ENCODE data around the gene NPW.

The NPW gene

GRCh38 chr16:2031081-2031577, 11.5 kb downstream of the NPW start:
- no peak for DNase-seq (ENCODE audit: low read depth)
- no peak overlapping the region for H3K4me3 ChIP-seq (ENCODE audit: low read depth, low read length)
- TF ChIP-seq MYC (IDR thresholded peaks at IDR 0.05; ENCODE audit: low read depth, low read length) (no peak), CTCF (IDR thresholded peaks at IDR 0.05; ENCODE audit: low read depth, low read length) (no peak), POLR2A (IDR thresholded peaks at IDR 0.05; ENCODE audit: extremely low read depth, insufficient read length) (no peak), MAX (IDR thresholded peaks at IDR 0.05; ENCODE audit: low read depth, low read length) (no peak)

- peak overlapping the region; percentile 16 for H3K4me3 ChIP-seq (ENCODE audit: low read depth, low read length)
- peak; percentile 65 for DNase-seq (ENCODE audit: low read depth)
- TF ChIP-seq POLR2A (IDR thresholded peaks at IDR 0.05; ENCODE audit: extremely low read depth, insufficient read length), result no peak
- no peak for TF ChIP-seq MAX (IDR thresholded peaks at IDR 0.05; ENCODE audit: low read depth, low read length)
- no peak for TF ChIP-seq CTCF (IDR thresholded peaks at IDR 0.05; ENCODE audit: low read depth, low read length)
- TF ChIP-seq MYC (IDR thresholded peaks at IDR 0.05; ENCODE audit: low read depth, low read length), result no peak
Observed at GRCh38 chr16:2032285-2033056, 12.9 kb downstream of the NPW start.

DNA sequence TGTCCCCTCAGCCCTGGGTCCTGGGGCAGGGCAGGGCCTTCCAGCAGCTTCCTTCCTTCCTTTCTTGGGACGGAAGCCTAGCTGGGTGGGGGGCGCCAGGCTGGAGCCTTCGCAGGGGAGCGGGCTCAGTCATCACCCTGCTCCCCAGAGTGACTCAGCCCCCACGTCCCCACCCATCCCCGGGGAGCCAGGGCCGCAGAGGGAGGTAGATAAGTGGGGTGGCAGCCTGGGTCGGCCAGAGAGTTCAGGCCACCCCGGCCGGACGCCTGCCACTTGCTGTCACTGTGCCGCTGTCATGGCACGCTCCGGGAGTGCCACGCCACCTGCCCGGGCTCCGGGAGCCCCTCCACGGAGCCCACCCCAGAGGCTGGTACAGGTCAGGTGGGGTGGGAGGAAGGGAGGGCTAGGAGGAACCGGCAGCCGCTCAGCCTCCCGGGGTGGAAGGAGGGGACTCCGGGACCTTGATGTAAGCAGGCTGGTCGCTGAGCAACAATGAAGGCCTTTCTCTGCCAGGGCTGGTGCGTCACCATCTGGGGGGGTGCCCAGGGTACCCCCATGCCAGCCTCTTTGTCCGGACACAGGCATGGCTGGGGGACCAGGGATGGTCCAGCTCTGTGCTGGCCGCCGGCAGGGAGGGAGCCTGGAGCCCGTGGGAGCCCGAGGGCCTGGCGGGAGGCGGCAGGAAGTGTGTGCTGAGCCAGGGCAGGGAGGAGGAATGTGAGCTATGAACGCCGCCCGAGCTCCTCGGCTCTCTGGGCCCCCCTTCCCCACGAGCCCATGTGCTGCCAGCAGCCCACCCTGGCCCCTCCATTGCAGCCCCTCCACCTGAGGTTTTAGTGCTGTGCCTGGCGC, 13.7 kb downstream of the NPW start:
- peak overlapping the region; percentile 59 for H3K4me3 ChIP-seq (ENCODE audit: low read depth, low read length)
- TF ChIP-seq POLR2A (IDR thresholded peaks at IDR 0.05; ENCODE audit: extremely low read depth, insufficient read length) (no peak), CTCF (IDR thresholded peaks at IDR 0.05; ENCODE audit: low read depth, low read length) (no peak), MAX (IDR thresholded peaks at IDR 0.05; ENCODE audit: low read depth, low read length) (no peak), MYC (IDR thresholded peaks at IDR 0.05; ENCODE audit: low read depth, low read length) (no peak)
- peak; percentile 83 for DNase-seq (ENCODE audit: low read depth)

- DNase-seq (ENCODE audit: low read depth), result peak; percentile 28
- H3K4me3 ChIP-seq (ENCODE audit: low read depth, low read length), result peak overlapping the region; percentile 59
Observed at GRCh38 chr16:2033909-2034695, 14.5 kb downstream of the NPW start.

DNA sequence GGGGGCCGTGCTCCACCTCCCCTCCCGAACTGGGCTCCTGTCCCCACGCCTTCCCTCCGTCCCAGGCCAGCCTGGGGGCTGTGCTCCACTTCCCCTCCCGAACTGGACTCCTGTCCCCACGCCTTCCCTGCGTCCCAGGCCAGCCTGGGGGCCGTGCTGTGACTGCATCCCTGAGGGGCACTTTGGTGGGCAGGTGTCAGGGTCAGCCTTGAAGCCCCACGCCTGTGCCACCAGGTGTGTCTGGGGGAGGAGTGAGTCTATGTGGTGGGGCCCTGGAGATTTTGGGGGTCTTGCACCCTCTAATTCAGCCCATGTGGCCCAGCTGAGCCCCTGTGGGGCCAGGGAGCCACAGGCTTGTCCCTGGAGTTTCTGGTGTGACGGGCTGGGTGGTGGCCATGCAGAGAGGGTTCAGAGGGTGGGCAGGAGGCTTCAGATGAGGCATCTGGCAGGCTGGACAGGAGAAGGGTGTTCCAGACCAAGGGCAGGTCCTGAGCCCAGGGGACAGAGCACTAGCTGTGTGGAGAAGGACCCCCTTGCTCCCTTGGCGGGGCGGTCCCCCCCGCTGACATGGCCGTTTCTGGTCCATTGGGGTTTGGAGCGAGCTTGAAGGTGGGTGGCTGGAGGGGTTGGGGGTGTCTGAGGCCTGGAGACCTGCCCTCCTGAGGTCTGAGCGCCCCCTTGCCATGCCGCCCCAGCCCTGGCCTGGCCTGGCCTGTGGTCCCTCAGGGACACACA, 15.3 kb downstream of the NPW start:
- no peak for DNase-seq (ENCODE audit: low read depth)
- H3K4me3 ChIP-seq (ENCODE audit: low read depth, low read length), result no peak overlapping the region
- TF ChIP-seq CTCF (IDR thresholded peaks at IDR 0.05; ENCODE audit: low read depth, low read length), result no peak
- no peak for TF ChIP-seq MYC (IDR thresholded peaks at IDR 0.05; ENCODE audit: low read depth, low read length)
- TF ChIP-seq POLR2A (IDR thresholded peaks at IDR 0.05; ENCODE audit: extremely low read depth, insufficient read length), result no peak
- TF ChIP-seq MAX (IDR thresholded peaks at IDR 0.05; ENCODE audit: low read depth, low read length), result no peak

Measured in NB4 (cell line).